Lower leg skin (tissue), 3 donors: ENCODE results near the gene SNCB.

Experiments
- CTCF ChIP-seq, 3 donors: fragments of 450-650 bp; IDR thresholded peaks; one replicate each; pipeline ENCODE4 v1.5.1; 2016; ENCODE audit warnings: antibody characterized with exemption in 3 of 3, mild to moderate bottlenecking in 3 of 3, moderate library complexity in 2 of 3
- POLR2A ChIP-seq, 2 donors: fragments of 450-650 bp; IDR thresholded peaks; one replicate each; pipeline ENCODE4 v1.6.1; 2016 to 2017; ENCODE audit warnings: antibody characterized with exemption in 2 of 2, mild to moderate bottlenecking in 1 of 2, moderate library complexity in 1 of 2

DNA sequence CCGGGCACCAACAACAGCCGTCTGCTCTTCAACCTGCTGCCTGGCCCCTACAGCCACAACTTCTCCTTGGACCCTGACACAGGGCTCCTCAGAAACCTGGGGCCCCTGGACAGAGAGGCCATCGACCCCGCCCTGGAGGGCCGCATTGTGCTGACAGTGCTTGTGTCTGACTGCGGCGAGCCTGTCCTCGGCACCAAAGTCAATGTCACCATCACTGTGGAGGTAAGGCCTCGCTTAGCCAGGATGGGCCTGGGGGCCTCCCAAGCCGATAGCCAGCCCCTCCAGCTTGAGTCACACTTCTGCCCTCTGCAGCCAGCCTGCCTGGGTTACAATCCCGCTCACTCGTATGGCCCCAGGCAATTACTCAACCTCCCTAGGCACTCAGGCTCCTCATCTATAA, 49.0 kb downstream of the SNCB start:
- no peak for TF ChIP-seq CTCF (IDR thresholded peaks at IDR 0.05)
- TF ChIP-seq POLR2A (IDR thresholded peaks at IDR 0.05), result no peak
